ENCODE data around the gene CACNG3.

- TF ChIP-seq CTCF (IDR thresholded peaks at IDR 0.05) (no peak), EZH2 (IDR thresholded peaks at IDR 0.05; ENCODE audit: borderline replicate concordance, insufficient read depth, low read depth, low read length, poor library complexity, severe bottlenecking) (no peak)
Observed at GRCh38 chr16:24216961-24217360, 39.2 kb upstream of the CACNG3 start.
